ENCODE measurements around the gene CARD19. TPM values are rescaled to one million over a fixed set of nuclear protein-coding genes. Genes with fewer than 3 reads are reported as not detected.
A peak's percentile ranks its signal among the peaks of the same experiment; 100 is the strongest.

CARD19 gene
- total RNA-seq, 2 donors from 2014 or later = 16.4 to 21.9 TPM

DNA sequence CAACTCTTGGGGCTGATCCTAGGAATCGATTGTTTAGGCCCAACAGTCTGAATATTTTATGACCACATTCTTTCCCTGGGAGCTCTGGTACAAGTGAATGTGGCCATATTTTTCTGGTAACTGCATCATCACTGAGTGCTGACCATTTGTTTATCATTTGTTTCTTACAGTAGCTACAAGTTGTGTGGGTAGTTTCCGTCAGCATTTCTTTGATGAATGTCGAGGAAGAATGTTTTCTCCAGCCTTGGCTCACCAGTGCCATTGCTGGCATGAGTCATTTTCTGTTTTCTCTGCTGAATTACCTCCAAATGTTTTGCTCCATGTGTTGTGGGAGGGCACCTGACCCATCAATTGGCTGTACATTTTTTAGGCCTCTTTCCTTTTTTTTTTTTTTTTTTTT, 14.1 kb upstream of the CARD19 start:
- Histone ChIP-seq H3K27me3 (ENCODE audit: control insufficient read depth, insufficient read depth, low read length, poor library complexity, severe bottlenecking) (no peaks in the 10 kb centered on the region), H3K4me3 (ENCODE audit: low read length) (no peak overlapping the region), H3K9ac (ENCODE audit: extremely low read depth, low read length, poor library complexity, severe bottlenecking) (no peak overlapping the region), H3K27ac (ENCODE audit: low read depth, low read length) (no peak overlapping the region), H3K36me3 (ENCODE audit: control insufficient read depth, insufficient read depth, low read length) (no peaks in the 10 kb centered on the region), H3K4me1 (ENCODE audit: control insufficient read depth, insufficient read depth, low read length) (no peaks in the 10 kb centered on the region), H3K9me3 (ENCODE audit: control insufficient read depth, low read length) (peaks cover 4% of the 10 kb centered on the region)
- Mint-ChIP-seq H3K36me3 (ENCODE audit: low read depth) (peaks cover 11% of the 10 kb centered on the region), H3K4me1 (no peaks in the 10 kb centered on the region), H3K9me3 (peaks cover 7% of the 10 kb centered on the region), H3K27ac (no peak overlapping the region), H3K27me3 (ENCODE audit: insufficient read depth) (no peaks in the 10 kb centered on the region), H3K4me3 (no peak overlapping the region)
- DNase-seq = peak; percentile 3
- WGBS, 2 experiments (ENCODE audit: insufficient coverage in 1 of 2, insufficient read length in 1 of 2) = 94 to 96% methylated on average over 3 of the region's 3 CpGs
- TF ChIP-seq, protein P1, sequence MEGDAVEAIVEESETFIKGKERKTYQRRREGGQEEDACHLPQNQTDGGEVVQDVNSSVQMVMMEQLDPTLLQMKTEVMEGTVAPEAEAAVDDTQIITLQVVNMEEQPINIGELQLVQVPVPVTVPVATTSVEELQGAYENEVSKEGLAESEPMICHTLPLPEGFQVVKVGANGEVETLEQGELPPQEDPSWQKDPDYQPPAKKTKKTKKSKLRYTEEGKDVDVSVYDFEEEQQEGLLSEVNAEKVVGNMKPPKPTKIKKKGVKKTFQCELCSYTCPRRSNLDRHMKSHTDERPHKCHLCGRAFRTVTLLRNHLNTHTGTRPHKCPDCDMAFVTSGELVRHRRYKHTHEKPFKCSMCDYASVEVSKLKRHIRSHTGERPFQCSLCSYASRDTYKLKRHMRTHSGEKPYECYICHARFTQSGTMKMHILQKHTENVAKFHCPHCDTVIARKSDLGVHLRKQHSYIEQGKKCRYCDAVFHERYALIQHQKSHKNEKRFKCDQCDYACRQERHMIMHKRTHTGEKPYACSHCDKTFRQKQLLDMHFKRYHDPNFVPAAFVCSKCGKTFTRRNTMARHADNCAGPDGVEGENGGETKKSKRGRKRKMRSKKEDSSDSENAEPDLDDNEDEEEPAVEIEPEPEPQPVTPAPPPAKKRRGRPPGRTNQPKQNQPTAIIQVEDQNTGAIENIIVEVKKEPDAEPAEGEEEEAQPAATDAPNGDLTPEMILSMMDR (conservative IDR thresholded peaks at IDR 0.05) = no peak

DNA sequence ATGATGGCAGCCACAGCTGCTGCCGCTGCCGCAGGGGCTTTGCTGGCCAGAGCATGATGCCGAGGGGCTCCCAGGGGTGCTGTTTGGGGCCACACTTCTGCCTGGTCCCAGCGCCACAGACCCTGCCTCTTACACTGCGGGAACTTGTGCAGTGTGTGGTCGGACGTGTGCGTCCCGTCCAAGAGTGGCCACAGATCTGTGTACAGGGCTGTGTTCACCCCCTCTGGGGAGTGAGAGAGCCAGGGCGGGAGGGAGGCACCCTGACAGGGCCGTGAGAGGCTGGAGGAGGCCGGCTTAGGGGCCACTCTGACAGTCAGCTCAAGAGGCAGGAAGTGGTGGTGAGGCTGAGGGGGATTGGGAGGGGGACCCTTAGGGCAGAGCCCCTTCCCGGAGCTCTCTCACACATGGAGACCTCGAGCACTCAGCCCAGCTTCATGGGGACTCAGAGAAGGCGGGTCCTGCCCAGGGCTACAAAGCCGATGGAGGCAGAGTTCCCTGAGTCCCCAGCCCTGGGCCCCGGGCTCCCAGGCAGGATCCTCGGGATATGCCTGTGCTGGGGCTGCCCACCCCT, 13.1 kb upstream of the CARD19 start:
- peaks cover 4% of the 10 kb centered on the region for H3K9me3 ChIP-seq (ENCODE audit: control insufficient read depth, low read length)
- no peaks in the 10 kb centered on the region for H3K4me1 ChIP-seq (ENCODE audit: control insufficient read depth, insufficient read depth, low read length)
- Mint-ChIP-seq H3K27me3 (ENCODE audit: insufficient read depth) (no peaks in the 10 kb centered on the region), H3K36me3 (ENCODE audit: low read depth) (peaks cover 11% of the 10 kb centered on the region), H3K9me3 (peaks cover 7% of the 10 kb centered on the region), H3K4me3 (no peak overlapping the region), H3K27ac (no peak overlapping the region), H3K4me1 (no peaks in the 10 kb centered on the region)
- no peaks in the 10 kb centered on the region for H3K36me3 ChIP-seq (ENCODE audit: control insufficient read depth, insufficient read depth, low read length)
- peak; percentile 49 for DNase-seq
- WGBS, 2 experiments (ENCODE audit: insufficient coverage in 1 of 2, insufficient read length in 1 of 2) = 88 to 89% methylated on average over 15 to 18 of the region's 18 CpGs
- no peak overlapping the region for H3K4me3 ChIP-seq (ENCODE audit: low read length)
- H3K27me3 ChIP-seq (ENCODE audit: control insufficient read depth, insufficient read depth, low read length, poor library complexity, severe bottlenecking) = no peaks in the 10 kb centered on the region
- no peak overlapping the region for H3K9ac ChIP-seq (ENCODE audit: extremely low read depth, low read length, poor library complexity, severe bottlenecking)
- H3K27ac ChIP-seq (ENCODE audit: low read depth, low read length) = no peak overlapping the region
- TF ChIP-seq, protein P1 (conservative IDR thresholded peaks at IDR 0.05) = no peak

DNA sequence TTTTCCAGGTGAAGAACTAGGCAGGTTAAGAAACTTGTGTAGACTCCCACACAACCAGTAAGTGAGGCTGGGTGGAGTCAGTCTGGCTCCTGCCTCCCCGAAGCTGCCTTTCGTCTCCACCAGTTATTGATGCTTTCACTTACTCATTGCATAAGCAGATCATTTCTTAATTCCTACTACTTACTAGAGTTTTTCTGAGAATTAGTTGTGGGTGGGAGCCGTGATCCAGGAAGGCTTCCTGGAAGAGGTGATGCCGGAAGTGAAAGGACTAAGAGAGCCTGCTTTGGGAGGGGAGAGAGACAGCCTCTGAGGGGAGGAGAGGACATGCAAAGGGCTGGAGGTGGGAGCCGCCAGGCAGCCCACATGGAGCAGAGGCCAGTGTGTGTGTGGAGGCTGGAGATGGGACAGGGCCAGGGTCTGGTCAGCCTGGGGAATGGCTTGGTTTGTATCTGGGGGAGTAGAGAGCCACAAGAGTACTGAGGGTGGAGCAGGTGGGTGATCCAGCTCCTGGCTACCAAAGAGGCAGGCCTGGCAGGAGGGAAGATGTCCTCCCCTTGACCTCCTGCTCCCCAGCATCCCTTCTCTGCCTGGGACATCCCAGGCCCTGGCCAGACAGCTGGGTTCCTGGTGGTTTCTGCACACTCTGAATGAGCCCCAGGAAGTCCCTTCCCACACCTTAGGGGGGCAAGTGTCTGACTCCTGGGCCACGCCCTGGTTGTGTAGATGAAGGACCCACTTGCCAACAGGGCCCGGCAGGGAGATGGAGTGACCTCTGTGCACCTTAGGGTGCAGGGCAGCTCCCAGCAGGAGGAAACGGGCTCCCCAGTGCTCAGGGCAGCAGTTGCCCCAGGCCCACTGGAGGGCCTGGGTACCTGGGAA, 12.2 kb upstream of the CARD19 start:
- peak; percentile 31 for DNase-seq
- Mint-ChIP-seq H3K9me3 (peaks cover 7% of the 10 kb centered on the region), H3K36me3 (ENCODE audit: low read depth) (peaks cover 11% of the 10 kb centered on the region), H3K27me3 (ENCODE audit: insufficient read depth) (no peaks in the 10 kb centered on the region), H3K4me1 (no peaks in the 10 kb centered on the region), H3K4me3 (no peak overlapping the region), H3K27ac (no peak overlapping the region)
- Histone ChIP-seq H3K27ac (ENCODE audit: low read depth, low read length) (no peak overlapping the region), H3K4me1 (ENCODE audit: control insufficient read depth, insufficient read depth, low read length) (no peaks in the 10 kb centered on the region), H3K9ac (ENCODE audit: extremely low read depth, low read length, poor library complexity, severe bottlenecking) (no peak overlapping the region), H3K27me3 (ENCODE audit: control insufficient read depth, insufficient read depth, low read length, poor library complexity, severe bottlenecking) (no peaks in the 10 kb centered on the region), H3K9me3 (ENCODE audit: control insufficient read depth, low read length) (peaks cover 4% of the 10 kb centered on the region), H3K36me3 (ENCODE audit: control insufficient read depth, insufficient read depth, low read length) (no peaks in the 10 kb centered on the region), H3K4me3 (ENCODE audit: low read length) (no peak overlapping the region)
- TF ChIP-seq, protein P1 (conservative IDR thresholded peaks at IDR 0.05) = no peak
- WGBS, 2 experiments (ENCODE audit: insufficient coverage in 1 of 2, insufficient read length in 1 of 2) = 84% methylated on average over 8 of the region's 8 CpGs; no CpG with 5 or more reads in 1 of the 2 experiments
